GM10847 (cell line): ENCODE data around the gene OPTC.

Experiments used
- POLR2A ChIP-seq: IDR thresholded peaks from 2 replicates; pipeline ENCODE4 v1.6.1; 2011; ENCODE audit not compliant: insufficient read length; ENCODE audit errors: extremely low read depth

OPTC gene

DNA sequence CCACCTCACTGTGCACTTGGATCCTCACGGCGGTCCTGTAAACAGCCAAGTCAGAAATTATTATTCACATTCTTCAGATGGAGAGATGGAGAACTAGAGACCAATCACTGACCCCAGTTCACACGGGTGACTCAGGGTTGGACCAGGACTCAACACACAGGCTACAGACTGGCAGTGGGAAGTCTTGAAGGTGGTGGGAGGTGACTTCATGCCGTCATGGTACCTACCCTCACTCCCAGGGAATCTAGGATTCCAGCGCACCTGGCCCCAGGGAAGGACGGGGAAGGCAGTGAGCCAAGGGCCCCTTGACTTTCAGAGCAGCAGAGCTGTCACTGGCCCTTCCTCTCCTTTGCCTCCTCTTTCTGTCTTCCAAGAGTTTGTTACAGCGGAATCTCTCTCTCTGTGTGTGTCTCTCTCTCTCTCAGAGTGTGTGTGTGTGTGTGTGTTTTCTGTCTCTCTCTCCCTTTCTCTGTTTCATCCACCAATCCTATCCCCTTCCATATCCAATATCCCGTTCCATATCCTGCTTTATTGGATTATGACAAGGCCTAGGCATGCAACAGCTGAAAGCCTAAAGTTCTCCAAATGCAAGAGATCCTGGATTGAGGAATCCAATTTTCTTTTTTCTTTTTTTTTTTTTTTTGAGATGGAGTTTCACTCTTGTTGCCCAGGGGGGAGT, 11.7 kb downstream of the OPTC start:
- TF ChIP-seq POLR2A: no peak

DNA sequence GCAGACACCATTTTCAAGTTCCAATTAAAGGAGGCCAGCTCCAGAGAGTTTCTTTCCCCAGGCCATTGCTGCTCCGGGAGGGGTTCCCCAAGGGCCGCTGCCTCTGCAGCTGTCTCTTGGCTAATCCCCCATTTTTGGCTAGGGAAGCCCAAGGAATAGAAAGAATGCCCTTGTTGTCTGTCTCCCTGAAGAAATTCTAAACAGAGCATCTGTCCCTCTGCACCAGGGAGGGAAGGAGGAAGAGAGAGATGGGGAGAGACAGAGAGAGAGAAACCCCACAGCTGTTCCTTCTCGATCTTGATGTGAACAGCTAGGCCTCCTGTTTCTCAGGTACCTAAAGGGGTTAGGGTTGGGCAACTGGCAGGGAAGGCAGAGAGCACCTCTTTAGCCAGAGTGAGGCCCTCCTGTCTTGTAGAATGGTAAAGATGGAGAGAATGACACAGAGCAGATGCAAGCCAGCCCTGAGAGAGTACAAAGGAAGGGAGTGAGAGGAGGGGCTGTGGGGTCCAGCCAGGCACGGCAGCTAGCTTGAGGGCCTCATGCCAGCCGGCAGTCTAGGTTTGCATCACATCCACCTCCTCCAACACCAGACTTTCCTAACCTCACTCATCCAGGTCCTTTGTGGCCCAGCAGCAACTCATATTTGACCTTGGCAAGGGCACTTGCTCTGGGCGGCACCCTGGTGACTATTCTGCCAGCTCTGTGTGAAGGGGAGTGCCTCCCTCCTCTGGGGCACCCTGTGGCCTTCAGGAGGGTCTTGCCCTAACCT, 13.1 kb downstream of the OPTC start:
- no peak for TF ChIP-seq POLR2A

DNA sequence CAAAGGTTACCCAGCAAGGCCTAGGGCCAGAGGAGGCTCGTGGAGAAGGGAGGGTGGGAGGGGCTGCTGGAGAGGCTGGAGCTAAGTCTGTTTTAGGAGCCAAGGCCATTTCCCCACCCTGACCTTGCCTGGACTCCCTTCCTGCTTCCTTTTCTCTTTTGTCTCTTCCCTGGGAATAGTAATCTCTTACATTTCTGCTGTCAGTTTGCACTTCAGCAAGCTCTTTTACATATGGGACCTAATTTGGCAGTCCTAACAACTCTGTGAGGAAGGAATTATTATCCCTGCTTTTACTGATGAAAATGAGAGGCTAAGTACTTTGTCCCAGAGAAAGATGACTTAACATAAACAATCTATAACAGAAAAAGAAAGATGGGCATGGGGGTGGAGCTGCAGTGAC, 13.8 kb downstream of the OPTC start:
- no peak for TF ChIP-seq POLR2A

DNA sequence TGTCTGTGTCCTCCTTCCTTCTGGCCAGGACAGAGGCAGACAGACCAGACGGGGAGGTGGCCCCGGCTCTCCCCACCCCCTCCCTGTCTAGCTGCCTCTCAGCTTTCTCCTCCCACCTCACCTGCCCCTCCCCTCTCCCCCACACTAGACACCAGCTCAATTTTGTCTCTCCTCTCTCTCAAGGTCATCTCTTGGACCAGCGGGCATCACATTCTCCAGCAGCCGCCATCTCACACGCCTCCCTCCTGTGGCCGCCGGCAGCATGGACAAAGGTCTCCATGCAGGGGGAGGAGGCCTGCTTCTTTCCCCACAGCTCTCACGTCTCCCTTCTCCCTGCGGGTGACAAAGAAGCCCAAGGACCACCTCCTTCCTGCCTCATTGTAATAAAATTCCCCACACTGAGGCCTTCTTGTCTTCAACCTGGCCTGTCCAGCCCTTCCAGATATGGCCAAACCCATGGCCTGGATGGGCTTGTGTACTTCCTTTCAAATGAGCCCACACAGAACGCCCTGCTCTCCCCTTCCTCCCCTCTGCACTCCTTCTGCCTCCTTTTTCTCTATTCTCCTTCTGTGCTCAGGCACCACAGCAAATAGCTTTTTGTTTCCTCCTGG, 14.6 kb downstream of the OPTC start:
- TF ChIP-seq POLR2A: no peak

DNA sequence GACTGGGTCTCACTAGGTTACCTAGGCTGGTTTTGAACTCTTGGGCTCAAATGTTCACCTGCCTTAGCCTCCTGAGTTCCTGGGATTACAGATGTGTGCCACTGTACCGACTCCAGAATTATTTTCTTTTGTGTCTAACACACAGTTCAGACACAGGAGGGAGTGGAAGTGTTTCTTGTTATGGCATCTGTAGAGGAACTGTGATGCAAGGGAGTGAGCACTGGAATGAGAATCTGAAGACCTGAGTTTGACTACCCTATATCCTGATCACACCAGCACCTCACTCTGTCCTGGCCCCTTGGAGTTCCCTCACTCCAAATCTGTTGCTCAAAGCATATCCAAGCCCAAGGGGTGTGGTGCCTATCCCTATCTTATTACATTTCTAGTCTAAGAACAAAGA, 15.2 kb downstream of the OPTC start:
- no peak for TF ChIP-seq POLR2A

DNA sequence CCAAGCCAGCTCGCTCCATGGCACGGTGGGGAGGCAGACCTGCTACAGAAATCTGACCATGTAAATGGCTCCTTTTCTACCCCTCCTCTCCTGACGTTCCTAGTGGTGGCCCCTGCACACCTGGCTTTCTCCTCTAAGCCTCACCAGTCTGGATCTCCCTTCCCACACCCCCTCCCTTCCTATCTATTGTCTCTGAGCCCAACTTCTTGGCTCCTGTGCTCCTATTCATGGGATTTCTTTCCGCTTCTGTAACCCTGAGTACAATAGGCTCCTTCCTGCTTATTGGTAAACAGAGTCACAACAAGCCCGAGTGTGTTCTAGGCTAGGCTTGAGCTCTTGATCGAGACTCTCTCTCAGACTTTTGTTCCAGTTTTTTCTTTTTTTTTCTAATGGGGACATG, 17.6 kb downstream of the OPTC start:
- TF ChIP-seq POLR2A: no peak

DNA sequence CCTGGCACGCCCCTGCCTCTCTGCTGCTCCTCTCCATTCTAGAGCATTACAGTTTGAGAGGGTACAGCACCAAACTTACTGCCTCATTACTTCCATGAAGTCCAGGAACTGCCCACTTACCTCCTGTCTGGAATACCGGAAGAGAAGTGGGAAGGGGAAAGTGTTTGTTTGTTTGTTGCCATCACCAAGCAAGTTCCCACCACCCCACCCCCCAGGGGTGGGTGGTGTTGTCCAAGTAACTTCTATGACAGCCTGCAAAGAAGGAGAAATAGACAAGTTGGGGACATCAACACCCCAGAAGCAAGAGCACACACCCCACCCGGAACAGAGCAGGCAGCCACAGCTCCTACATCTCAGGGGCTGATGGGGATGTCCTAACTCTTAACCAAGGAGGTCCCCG, 18.0 kb downstream of the OPTC start:
- TF ChIP-seq POLR2A: no peak

DNA sequence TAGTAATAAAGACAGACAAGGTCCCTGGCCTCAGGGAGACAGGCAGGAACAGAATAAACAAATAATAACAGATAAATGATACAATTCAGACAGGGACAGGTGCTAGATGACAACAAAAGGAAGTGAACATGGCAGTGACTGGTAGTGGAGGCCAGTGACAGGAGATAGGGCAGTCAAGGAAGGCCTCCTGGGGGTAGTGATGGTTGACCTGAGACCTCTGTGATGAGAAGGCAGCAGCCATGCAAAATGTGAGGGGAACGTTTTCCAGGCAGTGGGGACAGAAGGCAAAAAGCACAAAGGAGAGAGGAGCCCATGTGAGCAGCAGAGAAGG, 18.5 kb downstream of the OPTC start:
- no peak for TF ChIP-seq POLR2A

DNA sequence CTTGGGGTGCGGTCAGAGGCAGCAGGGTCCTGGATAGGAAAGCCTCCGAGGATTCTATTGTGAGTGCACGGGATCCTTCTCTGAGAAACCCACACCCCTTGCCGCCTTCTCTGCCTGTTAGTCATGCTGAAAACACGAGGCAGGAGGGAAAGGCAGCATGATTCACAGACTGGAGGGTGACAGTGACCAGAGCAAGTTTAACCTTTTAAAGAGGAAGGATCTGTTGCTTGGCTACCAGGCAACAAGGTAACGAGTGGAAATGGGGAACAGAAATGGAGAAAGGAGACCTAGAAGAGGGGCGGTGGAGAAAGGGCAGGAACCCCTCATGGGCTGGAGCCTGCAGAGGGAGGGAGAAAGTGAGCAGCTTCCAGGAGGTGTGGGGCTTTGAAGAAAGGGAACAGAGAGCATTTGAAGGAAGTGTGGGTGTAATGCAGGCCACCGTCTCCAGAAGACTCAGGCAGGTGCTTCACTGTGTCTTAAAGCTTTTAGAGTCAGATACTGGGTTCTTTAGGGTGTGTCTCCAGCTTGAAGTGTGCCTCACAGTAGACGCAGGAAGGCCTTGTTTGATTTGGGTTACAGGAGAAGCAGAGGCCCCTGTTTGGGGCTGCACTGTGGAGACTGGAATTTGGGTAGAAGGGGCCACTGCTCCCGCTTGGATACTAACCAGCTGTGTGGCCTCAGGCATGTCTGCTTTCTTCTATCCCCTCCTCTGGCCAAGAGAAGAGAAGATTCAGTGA, 19.1 kb downstream of the OPTC start:
- no peak for TF ChIP-seq POLR2A

DNA sequence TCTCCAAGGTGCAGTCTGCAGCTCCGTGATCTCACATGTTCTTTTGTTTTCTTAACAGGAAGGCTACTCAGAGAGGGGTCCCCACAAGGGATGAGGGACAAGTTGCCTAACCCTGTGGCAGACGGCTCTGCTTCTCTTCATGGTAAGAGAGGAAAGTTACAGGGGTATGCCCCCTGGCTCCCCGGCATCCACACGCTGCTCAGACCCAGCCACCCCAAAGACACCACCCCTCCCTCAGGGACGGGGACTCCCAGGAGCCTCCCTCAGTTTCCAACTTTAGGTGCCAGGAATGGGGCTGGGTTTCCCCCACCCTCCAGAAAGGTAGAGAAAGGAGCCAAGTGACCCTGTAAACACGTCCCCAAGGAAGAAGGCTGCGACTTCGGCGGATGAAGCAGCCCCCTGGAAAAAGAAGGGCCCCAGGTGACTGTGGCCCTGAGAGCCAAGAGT, 19.7 kb downstream of the OPTC start:
- no peak for TF ChIP-seq POLR2A

DNA sequence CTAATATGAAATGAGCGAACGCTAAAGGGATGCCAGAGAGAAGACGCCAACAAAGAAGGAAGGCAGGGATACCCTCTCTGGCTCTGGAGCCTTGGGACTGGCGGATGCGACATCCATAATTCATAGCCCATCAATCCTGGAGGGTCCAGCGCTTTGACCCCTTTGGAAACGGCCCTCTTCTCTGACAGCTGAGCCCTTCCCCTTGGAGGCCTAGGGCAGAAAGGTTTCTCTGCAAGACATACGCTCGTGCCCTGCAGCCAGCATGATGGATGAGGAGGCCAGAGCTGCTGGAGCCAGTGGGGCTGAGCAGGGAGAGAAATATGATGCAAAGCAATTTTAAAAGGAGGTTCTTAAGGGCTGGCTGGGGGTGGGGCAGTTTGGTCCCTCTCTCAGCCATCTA, 22.2 kb downstream of the OPTC start:
- TF ChIP-seq POLR2A: no peak

DNA sequence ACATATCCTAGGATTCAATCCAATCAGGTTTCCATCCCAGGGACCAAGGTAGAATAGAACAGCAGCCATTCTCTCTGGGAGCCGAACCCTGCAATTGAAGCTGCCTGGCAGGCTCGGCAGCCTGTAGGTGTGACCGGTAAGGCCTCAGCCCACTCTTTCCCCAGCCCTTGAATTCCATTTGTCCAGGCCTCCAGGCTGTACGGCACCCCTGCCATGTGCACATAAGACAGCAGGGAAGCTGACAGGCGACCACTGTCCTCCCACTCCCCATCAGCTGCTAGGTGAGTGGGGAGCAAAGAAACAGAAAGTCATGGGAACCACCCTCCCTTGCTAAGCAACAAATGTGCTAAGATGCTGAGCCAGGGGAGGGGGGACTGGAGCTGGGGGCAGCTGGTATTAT, 23.0 kb downstream of the OPTC start:
- no peak for TF ChIP-seq POLR2A

DNA sequence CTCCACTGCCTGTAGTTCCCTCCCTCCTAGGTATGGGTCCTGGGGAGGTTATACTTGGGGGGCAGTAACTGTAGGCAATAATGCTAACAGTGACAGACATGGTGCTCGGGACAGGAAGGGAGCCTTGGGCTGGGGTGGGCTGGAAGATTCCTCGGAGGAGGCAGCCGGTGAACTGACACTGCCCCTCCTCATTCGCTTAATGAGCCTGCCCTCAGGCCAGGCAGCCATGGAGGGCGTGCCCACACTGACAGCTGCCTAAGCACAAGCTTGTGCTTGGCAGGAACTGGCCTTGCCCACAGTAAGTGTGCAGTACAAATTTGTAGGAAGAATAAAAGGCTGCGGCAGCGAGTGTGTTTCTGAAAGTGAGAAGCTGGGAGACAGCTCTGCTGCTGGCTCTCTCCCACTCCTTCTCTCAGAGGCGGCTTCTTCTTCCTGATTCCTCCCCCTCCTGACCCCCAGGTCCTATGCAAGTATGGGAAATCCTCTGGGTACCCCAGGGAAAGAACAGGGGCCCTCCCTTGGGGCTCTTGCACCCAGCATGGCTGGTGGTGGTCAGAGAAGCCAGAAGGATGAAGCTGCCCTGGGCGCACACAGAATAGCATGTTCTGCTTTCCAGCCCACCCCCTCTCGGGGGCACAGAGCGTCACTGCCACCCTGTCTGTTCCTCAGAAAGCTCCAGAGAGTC, 23.6 kb downstream of the OPTC start:
- TF ChIP-seq POLR2A: no peak

DNA sequence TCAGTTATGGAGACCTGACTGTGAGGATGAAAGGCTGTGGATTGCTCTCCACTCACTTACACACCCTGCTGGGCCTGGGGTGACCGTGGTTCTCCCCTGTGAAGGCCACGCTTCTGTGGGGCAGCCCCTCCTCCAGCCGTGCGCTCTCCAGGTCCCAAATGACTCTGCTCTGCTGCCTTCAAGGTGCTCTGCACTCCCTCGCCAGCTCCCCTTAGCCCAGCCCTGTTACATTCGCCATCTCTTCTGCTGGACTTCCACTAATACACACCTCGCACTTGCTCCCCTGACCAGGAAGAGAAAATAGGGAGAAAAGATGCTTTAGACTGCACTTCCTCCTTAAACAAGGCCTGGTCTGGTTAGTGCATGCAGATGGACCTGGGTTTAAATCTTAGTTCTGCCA, 24.6 kb downstream of the OPTC start:
- TF ChIP-seq POLR2A: no peak

DNA sequence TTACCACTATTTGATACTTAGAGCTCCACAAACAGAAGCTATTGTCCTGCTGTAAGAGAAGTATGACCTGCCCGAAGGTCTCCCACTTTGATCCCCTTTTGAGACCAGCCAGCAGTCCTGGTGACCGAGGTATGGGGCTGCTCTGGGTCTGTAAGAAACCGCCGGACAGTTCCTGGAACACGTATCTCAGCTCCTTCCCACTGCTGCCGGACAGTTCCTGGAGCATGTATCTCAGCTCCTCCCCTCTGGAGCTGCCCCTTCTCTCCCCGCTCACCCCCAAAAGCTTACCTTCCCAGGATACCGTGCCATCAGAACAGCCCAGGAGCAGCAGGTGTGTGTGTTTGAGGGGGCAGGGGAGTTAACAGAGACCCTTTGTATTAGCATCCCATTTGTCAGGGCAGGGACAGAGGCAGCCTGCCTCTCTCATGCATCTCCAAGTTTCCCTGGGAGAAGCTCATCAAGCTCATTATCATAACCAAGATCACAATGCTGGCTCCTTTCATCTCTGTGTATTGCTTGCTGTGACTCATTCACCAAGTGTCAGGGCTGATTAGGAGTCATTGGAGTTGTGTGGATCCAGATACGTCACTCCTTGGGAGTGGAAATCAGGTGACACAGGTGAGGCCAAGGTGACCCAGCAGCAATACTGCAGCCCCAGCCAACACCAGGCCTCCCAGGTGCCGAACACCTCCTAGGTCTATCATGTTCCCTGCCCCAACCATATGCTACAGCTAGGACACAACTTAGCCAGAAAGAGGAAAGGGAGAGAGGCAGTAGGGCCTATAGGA, 25.3 kb downstream of the OPTC start:
- TF ChIP-seq POLR2A: no peak

DNA sequence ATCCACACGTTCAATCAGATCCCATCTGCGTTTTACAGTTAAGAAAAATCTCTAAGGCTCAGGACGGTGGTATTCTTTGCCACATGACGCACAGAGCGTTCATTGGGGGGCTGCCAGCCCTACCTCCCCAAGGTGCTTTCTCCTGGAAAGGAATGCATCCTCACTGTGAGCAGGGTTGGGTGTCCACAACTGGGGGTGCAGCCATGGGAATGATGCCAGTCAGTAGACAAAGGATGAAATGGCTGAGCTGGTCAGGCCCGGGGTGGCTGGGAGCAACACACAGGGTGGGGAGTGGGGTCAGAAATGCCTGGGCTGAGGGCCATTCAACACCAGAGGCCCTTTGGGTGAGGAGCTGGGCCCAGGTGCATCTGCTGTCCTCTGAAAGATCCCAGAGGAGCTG, 25.9 kb downstream of the OPTC start:
- no peak for TF ChIP-seq POLR2A
